A204.1 (cell line): ENCODE measurements around the gene YARS1.

ENCODE experiments used
- FAIRE-seq: peaks from 2 replicates; lab custom pipeline; 2012; peaks lifted over from hg19 to GRCh38; lab: Jason Lieb, UNC

Gene YARS1

GRCh38 chr1:32817159-32817814, at the start of gene YARS1, which contains the start of gene S100PBP:
TSS of gene YARS1 (minus strand) at chr1:32817358. CDS start at chr1:32817244, 114 bp downstream.
TSS of gene S100PBP (plus strand) at chr1:32817653. CDS start at chr1:32826100, 8,447 bp downstream.
- peak; percentile 91 for FAIRE-seq

GRCh38 chr1:32865639-32866405, 48.7 kb upstream of the YARS1 start:
- no peak for FAIRE-seq

GRCh38 chr1:32864375-32865019, 47.3 kb upstream of the YARS1 start:
- no peak for FAIRE-seq

GRCh38 chr1:32863881-32864245, 46.7 kb upstream of the YARS1 start:
- no peak for FAIRE-seq

- FAIRE-seq: no peak
Observed at GRCh38 chr1:32863218-32863880, 46.2 kb upstream of the YARS1 start.

GRCh38 chr1:32861904-32862695, 44.9 kb upstream of the YARS1 start:
- no peak for FAIRE-seq

GRCh38 chr1:32860566-32860965, 43.4 kb upstream of the YARS1 start:
- no peak for FAIRE-seq

- FAIRE-seq: no peak
Observed at GRCh38 chr1:32859915-32860314, 42.8 kb upstream of the YARS1 start.

GRCh38 chr1:32858791-32859190, 41.6 kb upstream of the YARS1 start:
- FAIRE-seq: no peak

- no peak for FAIRE-seq
Observed at GRCh38 chr1:32858136-32858535, 41.0 kb upstream of the YARS1 start.

GRCh38 chr1:32855861-32856617, 38.9 kb upstream of the YARS1 start:
- no peak for FAIRE-seq

- no peak for FAIRE-seq
Observed at GRCh38 chr1:32848354-32849063, 31.4 kb upstream of the YARS1 start.

- FAIRE-seq: no peak
Observed at GRCh38 chr1:32831878-32832277, 14.7 kb upstream of the YARS1 start.

- no peak for FAIRE-seq
Observed at GRCh38 chr1:32830092-32830852, 13.1 kb upstream of the YARS1 start.

GRCh38 chr1:32828341-32828740, 11.2 kb upstream of the YARS1 start:
- FAIRE-seq: peak; percentile 97

GRCh38 chr1:32825181-32825580, 8.0 kb upstream of the YARS1 start:
- peak; percentile 3 for FAIRE-seq

GRCh38 chr1:32818804-32819541, 1.8 kb upstream of the YARS1 start:
- no peak for FAIRE-seq

GRCh38 chr1:32817815-32818786, 943 bp upstream of the YARS1 start:
- FAIRE-seq: no peak
